Measurements from ENCODE around the gene CIC.
"Not testable (repeated sequence)": the region's sequence is repeated elsewhere in the genome, so short reads cannot be mapped to it uniquely, and the experiment has no call there.

Gene CIC

DNA sequence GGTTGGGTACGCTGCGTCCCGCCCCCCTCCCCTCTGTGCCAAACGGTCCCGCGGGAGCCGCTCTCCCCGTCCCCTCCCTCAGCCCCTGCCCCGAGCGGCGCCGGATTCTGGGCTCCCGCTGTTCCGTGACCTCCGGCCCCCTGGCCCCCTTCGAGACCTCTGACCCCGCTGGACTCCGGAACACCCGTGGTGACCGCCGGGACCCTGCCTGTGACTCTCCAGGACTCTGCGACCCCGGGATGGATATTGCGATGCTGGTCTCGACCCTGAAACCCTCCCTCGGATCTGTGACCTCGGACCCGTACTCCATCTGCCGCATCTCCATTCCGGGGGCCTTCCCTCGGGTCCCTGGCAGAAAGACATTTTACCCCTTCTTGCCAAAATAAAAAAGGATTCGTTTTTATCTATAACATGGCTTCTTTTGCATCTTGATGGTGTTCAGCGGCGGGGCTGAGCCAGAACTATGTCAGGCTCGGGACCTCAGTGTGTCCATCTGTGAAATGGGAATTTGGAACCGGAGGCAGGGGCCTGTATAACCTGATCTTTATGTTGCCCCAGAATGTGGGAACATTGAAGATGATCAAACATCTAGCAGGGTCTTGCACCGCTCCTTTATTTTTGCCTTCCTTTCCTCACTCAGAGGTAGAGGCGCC, 55.7 kb downstream of the CIC start:
- Mint-ChIP-seq H3K4me1 (peaks cover 30% of the 10 kb centered on the region), H3K27ac (peak overlapping the region; percentile 82), H3K27me3 (no peaks in the 10 kb centered on the region), H3K36me3 (no peaks in the 10 kb centered on the region), H3K9me3 (no peaks in the 10 kb centered on the region), H3K4me3 (peak overlapping the region; percentile 95)
- DNase-seq (ENCODE audit: low spot score in 2 of 2) (peak in 1 of 2 donors; percentile 33), ATAC-seq (ENCODE audit: low read depth) (no peak)

DNA sequence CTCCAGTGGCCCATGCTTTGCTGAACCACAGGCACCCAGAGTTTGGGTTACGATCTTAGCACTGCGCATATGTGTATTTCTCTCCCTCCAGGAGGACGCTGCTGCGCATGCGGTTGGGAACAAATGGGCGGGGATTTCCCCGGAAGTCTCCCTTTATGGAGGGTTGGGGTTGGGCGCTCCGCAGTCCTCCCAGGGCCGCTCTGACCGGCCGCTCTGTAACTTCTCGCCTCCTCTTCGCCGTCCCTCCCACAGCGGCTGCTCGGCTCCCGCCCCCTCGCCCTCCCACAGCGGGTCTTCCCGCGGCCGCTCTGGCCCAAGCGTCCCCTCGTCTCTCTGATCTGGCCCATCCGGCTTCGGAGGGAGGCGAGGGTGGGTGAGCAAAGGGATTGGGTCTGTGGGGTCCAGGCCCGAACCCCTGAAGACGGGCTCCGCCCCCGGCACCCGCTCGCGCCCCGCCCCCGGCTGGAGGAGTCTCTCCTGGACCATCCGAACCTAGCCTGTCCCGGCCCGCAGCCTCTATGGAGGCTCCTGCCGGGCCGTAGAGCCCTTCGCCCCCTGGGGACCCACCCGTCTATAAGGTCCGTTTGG, 56.4 kb downstream of the CIC start, which contains the start of gene MEGF8:
Gene MEGF8 (plus strand): TSS at position 328 of the 588 bp plus-strand sequence. CDS start 609 bp downstream, outside the sequence.
- no peaks in the 10 kb centered on the region for H3K9me3 Mint-ChIP-seq
- DNase-seq (ENCODE audit: low spot score in 2 of 2) (peak; percentile 88 to 98), ATAC-seq (ENCODE audit: low read depth) (peak; percentile 89)
- H3K4me3 Mint-ChIP-seq = peak within 1 kb of the TSS; percentile 95
- H3K27me3 Mint-ChIP-seq = no peaks in the 10 kb centered on the region
- H3K36me3 Mint-ChIP-seq = no peaks in the 10 kb centered on the region
- H3K4me1 Mint-ChIP-seq = peaks cover 30% of the 10 kb centered on the region
- H3K27ac Mint-ChIP-seq = peak within 1 kb of the TSS; percentile 82

DNA sequence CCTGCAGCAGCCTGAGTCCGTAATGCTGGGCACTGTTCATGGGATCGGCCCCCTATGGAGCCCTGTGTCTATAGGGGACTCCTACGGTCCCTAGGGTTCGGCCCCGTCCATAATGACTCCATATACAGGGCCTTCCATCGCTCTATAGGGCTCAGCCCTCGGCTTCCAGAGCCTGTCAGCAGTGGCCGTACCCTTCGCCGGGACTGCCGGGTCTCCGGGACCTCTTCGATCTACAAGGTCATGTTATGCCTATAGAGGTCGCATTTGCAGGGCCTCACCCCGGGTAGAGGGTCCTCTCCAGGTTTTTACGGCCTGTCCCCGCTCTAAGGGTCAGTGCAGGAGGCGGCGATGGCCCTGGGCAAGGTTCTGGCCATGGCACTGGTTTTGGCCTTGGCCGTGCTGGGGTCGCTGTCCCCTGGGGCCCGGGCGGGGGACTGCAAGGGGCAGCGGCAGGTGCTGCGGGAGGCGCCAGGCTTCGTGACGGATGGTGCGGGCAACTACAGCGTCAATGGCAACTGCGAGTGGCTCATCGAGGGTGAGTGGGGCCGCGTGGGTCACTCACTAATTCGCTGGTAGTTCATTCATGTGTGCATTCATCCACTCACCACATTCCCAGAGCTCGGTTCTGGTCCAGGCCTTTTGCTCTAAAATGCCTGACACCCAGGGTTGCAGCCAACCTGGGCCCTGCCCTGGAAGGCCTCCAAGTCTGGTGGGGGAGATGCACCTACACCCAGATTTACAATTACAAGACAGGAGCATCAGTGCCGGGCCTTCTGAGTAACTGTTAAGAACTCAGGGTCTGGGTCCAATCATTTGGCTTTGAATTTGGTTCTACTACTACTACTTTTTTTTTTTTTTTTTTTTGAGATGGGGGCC, 57.1 kb downstream of the CIC start:
- H3K27me3 Mint-ChIP-seq = no peaks in the 10 kb centered on the region

GRCh38 chr19:42326969-42327368, 57.9 kb downstream of the CIC start:
- no peaks in the 10 kb centered on the region for H3K9me3 Mint-ChIP-seq
- H3K4me3 Mint-ChIP-seq = peak overlapping the region; percentile 95
- no peak for ATAC-seq (ENCODE audit: low read depth)
- no peak overlapping the region for H3K27ac Mint-ChIP-seq
- DNase-seq (ENCODE audit: low spot score in 2 of 2) = no peak
- H3K4me1 Mint-ChIP-seq = peaks cover 30% of the 10 kb centered on the region
- no peaks in the 10 kb centered on the region for H3K36me3 Mint-ChIP-seq
- H3K27me3 Mint-ChIP-seq = no peaks in the 10 kb centered on the region

More for the DNA sequence above, 57.1 kb downstream of the CIC start:
- peak overlapping the region; percentile 95 for H3K4me3 Mint-ChIP-seq
- ATAC-seq (ENCODE audit: low read depth) (peak; percentile 23), DNase-seq (ENCODE audit: low spot score in 2 of 2) (peak; percentile 31 to 59)
- H3K27ac Mint-ChIP-seq = peak overlapping the region; percentile 82
- H3K4me1 Mint-ChIP-seq = peaks cover 30% of the 10 kb centered on the region
- H3K36me3 Mint-ChIP-seq = no peaks in the 10 kb centered on the region
- H3K9me3 Mint-ChIP-seq = no peaks in the 10 kb centered on the region

GRCh38 chr19:42327381-42327780, 58.3 kb downstream of the CIC start:
- H3K27ac Mint-ChIP-seq = no peak overlapping the region
- H3K4me3 Mint-ChIP-seq = peak overlapping the region; percentile 95
- no peaks in the 10 kb centered on the region for H3K27me3 Mint-ChIP-seq
- DNase-seq (ENCODE audit: low spot score in 2 of 2) (no peak), ATAC-seq (ENCODE audit: low read depth) (no peak)
- no peaks in the 10 kb centered on the region for H3K9me3 Mint-ChIP-seq
- peaks cover 30% of the 10 kb centered on the region for H3K4me1 Mint-ChIP-seq
- H3K36me3 Mint-ChIP-seq = no peaks in the 10 kb centered on the region

- Mint-ChIP-seq H3K27me3 (no peaks in the 10 kb centered on the region), H3K4me1 (peaks cover 30% of the 10 kb centered on the region), H3K36me3 (no peaks in the 10 kb centered on the region), H3K9me3 (no peaks in the 10 kb centered on the region), H3K4me3 (no peak overlapping the region), H3K27ac (no peak overlapping the region)
- DNase-seq (ENCODE audit: low spot score in 2 of 2) = no peak
- no peak for ATAC-seq (ENCODE audit: low read depth)
These were observed 59.1 kb downstream of the CIC start for GRCh38 chr19:42328106-42328505.

GRCh38 chr19:42328854-42329253, 59.8 kb downstream of the CIC start:
- Mint-ChIP-seq H3K36me3 (no peaks in the 10 kb centered on the region), H3K4me1 (peaks cover 32% of the 10 kb centered on the region), H3K9me3 (no peaks in the 10 kb centered on the region), H3K4me3 (no peak overlapping the region), H3K27me3 (no peaks in the 10 kb centered on the region), H3K27ac (no peak overlapping the region)
- ATAC-seq (ENCODE audit: low read depth) (no peak), DNase-seq (ENCODE audit: low spot score in 2 of 2) (no peak)

- DNase-seq (ENCODE audit: low spot score in 2 of 2) (no peak), ATAC-seq (ENCODE audit: low read depth) (no peak)
- Mint-ChIP-seq H3K36me3 (no peaks in the 10 kb centered on the region), H3K27me3 (no peaks in the 10 kb centered on the region), H3K4me1 (peaks cover 27% of the 10 kb centered on the region), H3K9me3 (no peaks in the 10 kb centered on the region), H3K4me3 (no peak overlapping the region), H3K27ac (no peak overlapping the region)
These were observed 61.2 kb downstream of the CIC start for GRCh38 chr19:42330241-42330711.

- H3K27me3 Mint-ChIP-seq; H3K4me3 Mint-ChIP-seq; ATAC-seq (ENCODE audit: low read depth); DNase-seq (ENCODE audit: low spot score in 2 of 2); H3K27ac Mint-ChIP-seq; H3K9me3 Mint-ChIP-seq; H3K36me3 Mint-ChIP-seq: not testable (repeated sequence)
- H3K4me1 Mint-ChIP-seq = peaks cover 25% of the 10 kb centered on the region
These were observed 62.3 kb downstream of the CIC start for GRCh38 chr19:42331333-42331732.

DNA sequence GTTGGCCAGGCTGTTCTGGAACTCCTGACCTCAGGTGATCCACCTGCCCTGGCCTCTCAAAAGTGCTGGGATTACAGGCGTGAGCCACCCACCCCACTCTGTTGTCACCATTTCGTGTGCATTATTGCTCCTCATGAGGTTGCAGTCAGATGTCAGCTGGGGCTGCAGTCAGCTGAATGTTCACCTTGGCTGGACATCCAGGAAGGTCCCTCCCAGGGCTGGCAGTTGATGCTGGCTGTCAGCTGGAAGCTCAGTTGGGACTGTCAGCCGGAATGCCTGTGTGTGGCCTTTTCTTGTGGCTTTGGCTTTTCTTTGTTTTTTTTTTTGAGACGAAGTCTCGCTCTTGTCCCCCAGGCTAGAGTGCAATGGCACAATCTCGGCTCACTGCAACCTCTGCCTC, 63.0 kb downstream of the CIC start:
- Mint-ChIP-seq H3K36me3 (no peaks in the 10 kb centered on the region), H3K9me3 (no peaks in the 10 kb centered on the region), H3K4me3 (no peak overlapping the region), H3K4me1 (peaks cover 20% of the 10 kb centered on the region), H3K27me3 (no peaks in the 10 kb centered on the region), H3K27ac (no peak overlapping the region)
- ATAC-seq (ENCODE audit: low read depth) (no peak), DNase-seq (ENCODE audit: low spot score in 2 of 2) (no peak)

DNA sequence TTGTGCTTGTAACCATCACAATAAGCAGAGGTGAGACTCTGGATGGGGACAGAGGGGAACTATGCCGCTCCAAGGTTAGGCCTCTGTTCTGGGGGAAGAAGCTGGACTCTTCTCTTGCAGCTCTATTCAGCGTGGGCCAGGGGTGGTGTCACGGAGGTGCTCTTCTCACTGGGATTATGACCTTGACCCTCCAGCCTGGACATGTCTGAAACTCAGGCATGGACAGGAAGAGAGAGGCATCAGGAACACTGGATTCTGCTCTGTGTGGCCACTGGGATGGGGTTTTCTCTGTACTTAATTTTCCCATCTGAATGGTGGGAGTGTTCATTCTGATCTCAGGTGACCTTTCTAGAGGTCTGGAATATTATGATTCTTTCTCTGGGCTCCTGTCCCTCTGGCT, 64.0 kb downstream of the CIC start:
- peaks cover 13% of the 10 kb centered on the region for H3K4me1 Mint-ChIP-seq
- no peaks in the 10 kb centered on the region for H3K27me3 Mint-ChIP-seq
- ATAC-seq (ENCODE audit: low read depth) = no peak
- H3K4me3 Mint-ChIP-seq = no peak overlapping the region
- DNase-seq (ENCODE audit: low spot score in 2 of 2) = no peak
- H3K27ac Mint-ChIP-seq = peak overlapping the region; percentile 35
- no peaks in the 10 kb centered on the region for H3K9me3 Mint-ChIP-seq
- H3K36me3 Mint-ChIP-seq = no peaks in the 10 kb centered on the region

DNA sequence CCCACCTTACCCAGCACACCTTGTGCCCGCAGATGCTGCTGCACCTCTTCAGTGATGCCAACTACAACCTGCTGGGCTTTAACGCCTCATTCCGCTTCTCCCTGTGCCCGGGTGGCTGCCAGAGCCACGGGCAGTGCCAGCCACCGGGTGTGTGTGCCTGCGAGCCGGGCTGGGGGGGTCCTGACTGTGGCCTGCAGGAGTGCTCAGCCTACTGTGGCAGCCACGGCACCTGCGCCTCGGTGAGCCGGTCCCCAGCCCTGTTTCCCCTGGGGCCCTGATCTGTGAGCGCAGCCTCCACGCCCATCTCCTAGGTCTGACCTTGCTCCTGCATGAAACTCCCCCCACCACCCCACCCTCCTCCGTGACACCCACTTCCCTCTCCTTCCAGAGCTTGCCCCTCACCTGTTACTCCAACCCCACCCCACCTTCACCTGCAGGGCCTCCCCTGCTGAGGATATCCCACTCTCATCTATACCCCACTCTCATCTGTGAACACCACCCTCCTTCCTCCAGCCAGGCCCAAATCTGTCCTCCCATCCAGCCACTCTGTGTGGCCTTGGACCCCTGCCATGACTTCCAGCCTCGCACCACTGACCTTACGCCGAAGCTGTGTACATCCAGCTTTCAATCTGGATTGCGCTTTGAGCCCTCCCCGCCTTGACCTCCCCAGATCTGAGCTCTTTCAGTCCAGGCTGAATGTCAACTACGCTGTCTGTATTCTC, 65.1 kb downstream of the CIC start:
- no peak for DNase-seq (ENCODE audit: low spot score in 2 of 2)
- Mint-ChIP-seq H3K27ac (no peak overlapping the region), H3K9me3 (no peaks in the 10 kb centered on the region), H3K27me3 (no peaks in the 10 kb centered on the region), H3K4me1 (peaks cover 4% of the 10 kb centered on the region), H3K4me3 (no peak overlapping the region), H3K36me3 (peaks cover 2% of the 10 kb centered on the region)
- ATAC-seq (ENCODE audit: low read depth) = peak; percentile 85

- Mint-ChIP-seq H3K9me3 (no peaks in the 10 kb centered on the region), H3K4me3 (no peak overlapping the region), H3K36me3 (peaks cover 2% of the 10 kb centered on the region), H3K4me1 (peaks cover 5% of the 10 kb centered on the region), H3K27me3 (no peaks in the 10 kb centered on the region), H3K27ac (no peak overlapping the region)
- no peak for DNase-seq (ENCODE audit: low spot score in 2 of 2)
- ATAC-seq (ENCODE audit: low read depth) = no peak
These were observed 65.8 kb downstream of the CIC start for GRCh38 chr19:42334697-42335373.

Measured in memory B cell (primary cell).